NCI-H2227 (cell line): Measurements from ENCODE around the gene SEC61B.
"Not testable (repeated sequence)": the region's sequence is repeated elsewhere in the genome, so short reads cannot be mapped to it uniquely, and the experiment has no call there.

ENCODE experiments used
- DNase-seq: peaks from one replicate; lab custom pipeline; 2025; ENCODE audit not compliant: unreplicated experiment; lab: John Stamatoyannopoulos, UW

The SEC61B gene

GRCh38 chr9:99235926-99236634 is 14.0 kb downstream of the SEC61B start:
- DNase-seq = no peak

GRCh38 chr9:99237356-99237755 is 15.3 kb downstream of the SEC61B start:
- no peak for DNase-seq

- not testable (repeated sequence) for DNase-seq
These were observed 15.8 kb downstream of the SEC61B start for GRCh38 chr9:99237849-99238248.

- no peak for DNase-seq
These were observed 16.2 kb downstream of the SEC61B start for GRCh38 chr9:99238331-99238730.

GRCh38 chr9:99239341-99240060 is 17.4 kb downstream of the SEC61B start:
- no peak for DNase-seq

- DNase-seq = no peak
These were observed 19.0 kb downstream of the SEC61B start for GRCh38 chr9:99241106-99241505.

- no peak for DNase-seq
These were observed 22.5 kb downstream of the SEC61B start for GRCh38 chr9:99244344-99245260.

GRCh38 chr9:99249619-99250018 is 27.5 kb downstream of the SEC61B start:
- no peak for DNase-seq

GRCh38 chr9:99251157-99251556 is 29.1 kb downstream of the SEC61B start:
- DNase-seq = no peak

- DNase-seq = no peak
These were observed 31.1 kb downstream of the SEC61B start for GRCh38 chr9:99253134-99253533.

- DNase-seq = no peak
These were observed 31.8 kb downstream of the SEC61B start for GRCh38 chr9:99253772-99254431.

- DNase-seq = no peak
These were observed 33.6 kb downstream of the SEC61B start for GRCh38 chr9:99255651-99256050.

GRCh38 chr9:99257723-99258389 is 35.8 kb downstream of the SEC61B start:
- no peak for DNase-seq

GRCh38 chr9:99259231-99259918 is 37.3 kb downstream of the SEC61B start:
- DNase-seq = peak; percentile 47

- no peak for DNase-seq
These were observed 39.8 kb downstream of the SEC61B start for GRCh38 chr9:99261923-99262322.

- DNase-seq = no peak
These were observed 40.9 kb downstream of the SEC61B start for GRCh38 chr9:99262949-99263418.

GRCh38 chr9:99264070-99264680 is 42.1 kb downstream of the SEC61B start:
- DNase-seq = no peak

- DNase-seq = no peak
These were observed 43.6 kb downstream of the SEC61B start for GRCh38 chr9:99265691-99266090.
